ENCODE data around the gene STAG1. TPM values are rescaled to one million over a fixed set of nuclear protein-coding genes. Genes with fewer than 3 reads are reported as not detected.
"Not testable (repeated sequence)": the region's sequence is repeated elsewhere in the genome, so short reads cannot be mapped to it uniquely, and the experiment has no call there.

Gene STAG1
- total RNA-seq, 1 donor from 2014 or later = 44.7 TPM

DNA sequence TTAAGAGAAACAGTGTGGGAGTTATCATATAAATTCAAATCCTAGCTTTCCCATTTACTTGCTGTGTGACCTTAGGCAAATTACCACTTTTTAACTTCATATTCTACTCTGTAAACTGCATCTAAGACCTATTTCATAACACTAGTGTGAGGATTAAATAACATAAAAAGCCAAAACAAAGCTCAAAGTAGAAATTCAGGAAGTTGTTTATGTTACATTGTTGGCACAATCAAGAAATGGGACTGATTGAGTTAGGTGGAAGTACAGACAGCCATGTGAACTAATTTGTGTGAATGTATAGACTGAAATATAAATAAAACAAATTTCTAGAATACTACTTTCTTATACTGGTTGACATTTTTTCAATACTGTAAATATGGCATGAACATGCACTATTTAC is 131.7 kb downstream of the STAG1 start:
- no peaks in the 10 kb centered on the region for H3K27me3 ChIP-seq
- H3K4me1 ChIP-seq = peaks cover 4% of the 10 kb centered on the region
- H3K36me3 ChIP-seq = no peaks in the 10 kb centered on the region
- intact Hi-C loops (cut with DNase I) = no loop called here
- no peak for TF ChIP-seq POLR2A (IDR thresholded peaks at IDR 0.05)
- TF ChIP-seq, protein P1, sequence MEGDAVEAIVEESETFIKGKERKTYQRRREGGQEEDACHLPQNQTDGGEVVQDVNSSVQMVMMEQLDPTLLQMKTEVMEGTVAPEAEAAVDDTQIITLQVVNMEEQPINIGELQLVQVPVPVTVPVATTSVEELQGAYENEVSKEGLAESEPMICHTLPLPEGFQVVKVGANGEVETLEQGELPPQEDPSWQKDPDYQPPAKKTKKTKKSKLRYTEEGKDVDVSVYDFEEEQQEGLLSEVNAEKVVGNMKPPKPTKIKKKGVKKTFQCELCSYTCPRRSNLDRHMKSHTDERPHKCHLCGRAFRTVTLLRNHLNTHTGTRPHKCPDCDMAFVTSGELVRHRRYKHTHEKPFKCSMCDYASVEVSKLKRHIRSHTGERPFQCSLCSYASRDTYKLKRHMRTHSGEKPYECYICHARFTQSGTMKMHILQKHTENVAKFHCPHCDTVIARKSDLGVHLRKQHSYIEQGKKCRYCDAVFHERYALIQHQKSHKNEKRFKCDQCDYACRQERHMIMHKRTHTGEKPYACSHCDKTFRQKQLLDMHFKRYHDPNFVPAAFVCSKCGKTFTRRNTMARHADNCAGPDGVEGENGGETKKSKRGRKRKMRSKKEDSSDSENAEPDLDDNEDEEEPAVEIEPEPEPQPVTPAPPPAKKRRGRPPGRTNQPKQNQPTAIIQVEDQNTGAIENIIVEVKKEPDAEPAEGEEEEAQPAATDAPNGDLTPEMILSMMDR (IDR thresholded peaks at IDR 0.05) = no peak
- TF ChIP-seq POLR2AphosphoS5 (IDR thresholded peaks at IDR 0.05; ENCODE audit: insufficient read depth in 1 of 2, low read depth in 1 of 2) = no peak
- no peak overlapping the region for H3K4me3 ChIP-seq
- H3K9me3 ChIP-seq = no peaks in the 10 kb centered on the region
- no peak for DNase-seq (ENCODE audit: extremely low spot score in 2 of 2)
- H3K27ac ChIP-seq = no peak overlapping the region

DNA sequence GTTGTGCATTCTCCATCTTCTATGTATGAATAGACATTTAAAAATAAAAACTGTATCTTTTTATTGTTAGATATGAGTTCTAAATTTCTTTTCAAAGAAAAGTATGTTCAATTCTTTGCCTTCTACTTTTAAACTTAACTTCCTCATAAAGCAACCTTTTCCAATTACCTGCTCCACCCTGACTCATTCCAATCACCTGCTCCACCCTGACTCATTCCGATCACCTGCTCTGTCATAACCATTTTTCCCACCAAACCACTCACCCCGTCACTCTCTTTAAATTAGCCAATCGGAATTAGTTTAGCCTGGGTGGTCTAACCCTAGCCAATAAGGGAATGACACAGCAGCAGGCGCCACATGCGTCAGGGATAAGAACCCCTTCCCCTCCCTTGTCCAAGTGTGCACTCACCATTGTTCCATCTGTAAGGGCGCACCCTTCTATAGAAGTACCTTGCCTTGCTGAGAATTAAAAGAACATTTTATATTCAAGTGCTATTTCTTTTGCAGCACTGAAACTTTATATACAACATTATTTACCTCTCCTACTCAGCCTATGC is 134.1 kb downstream of the STAG1 start:
- H3K4me1 ChIP-seq; H3K4me3 ChIP-seq; intact Hi-C loops (cut with DNase I); DNase-seq (ENCODE audit: extremely low spot score in 2 of 2); H3K27me3 ChIP-seq; H3K27ac ChIP-seq; H3K36me3 ChIP-seq; H3K9me3 ChIP-seq: not testable (repeated sequence)

DNA sequence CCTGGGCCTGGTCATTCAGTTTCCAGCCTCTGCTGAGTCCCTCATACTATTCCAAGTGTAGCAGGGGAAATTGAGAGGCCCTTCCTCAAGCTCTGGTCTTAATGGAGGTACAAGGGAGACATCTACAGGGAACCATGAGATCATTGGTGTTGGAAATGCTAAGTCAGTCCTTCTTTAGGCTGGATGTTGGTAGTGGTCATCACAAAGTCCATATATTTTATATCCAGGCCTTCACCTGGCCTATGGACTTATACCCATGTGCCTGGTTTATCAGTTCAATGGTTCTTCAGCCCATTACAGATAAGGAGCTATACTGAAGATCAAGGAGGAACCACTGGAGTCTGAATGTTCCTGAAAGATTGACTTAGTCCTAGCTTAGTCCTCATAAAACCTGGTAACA is 135.0 kb downstream of the STAG1 start:
- Histone ChIP-seq H3K27me3 (no peaks in the 10 kb centered on the region), H3K4me1 (peaks cover 4% of the 10 kb centered on the region), H3K27ac (no peak overlapping the region), H3K36me3 (no peaks in the 10 kb centered on the region), H3K9me3 (no peaks in the 10 kb centered on the region), H3K4me3 (no peak overlapping the region)
- DNase-seq (ENCODE audit: extremely low spot score in 2 of 2) = no peak
- no peak for TF ChIP-seq POLR2A (IDR thresholded peaks at IDR 0.05)
- no peak for TF ChIP-seq POLR2AphosphoS5 (IDR thresholded peaks at IDR 0.05; ENCODE audit: insufficient read depth in 1 of 2, low read depth in 1 of 2)
- TF ChIP-seq, protein P1 (IDR thresholded peaks at IDR 0.05) = no peak
- intact Hi-C loops (cut with DNase I) = no loop called here

DNA sequence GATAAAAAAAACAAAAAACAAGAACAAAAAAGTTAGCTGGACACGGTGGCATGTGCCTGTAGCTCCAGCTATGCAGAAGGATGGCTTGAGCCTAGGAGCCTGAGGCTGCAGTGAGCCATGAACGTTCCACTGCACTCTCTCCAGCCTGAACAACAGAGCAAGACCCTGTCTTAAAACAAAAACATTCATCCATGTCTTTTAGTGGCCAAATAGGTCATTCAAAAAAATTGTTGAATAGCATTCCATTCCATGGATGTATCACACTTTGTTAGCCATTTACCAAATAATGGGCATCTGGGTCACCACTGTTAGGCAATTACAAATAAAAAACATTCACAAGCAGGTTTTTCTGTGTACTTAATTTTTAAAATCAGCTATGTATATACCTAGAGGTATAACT is 139.7 kb downstream of the STAG1 start:
- no peak for DNase-seq (ENCODE audit: extremely low spot score in 2 of 2)
- no peaks in the 10 kb centered on the region for H3K27me3 ChIP-seq
- H3K9me3 ChIP-seq = no peaks in the 10 kb centered on the region
- TF ChIP-seq POLR2AphosphoS5 (IDR thresholded peaks at IDR 0.05; ENCODE audit: insufficient read depth in 1 of 2, low read depth in 1 of 2) = no peak
- TF ChIP-seq, protein P1 (IDR thresholded peaks at IDR 0.05) = no peak
- H3K36me3 ChIP-seq = no peaks in the 10 kb centered on the region
- H3K4me3 ChIP-seq = no peak overlapping the region
- intact Hi-C loops (cut with DNase I) = no loop called here
- no peaks in the 10 kb centered on the region for H3K4me1 ChIP-seq
- no peak overlapping the region for H3K27ac ChIP-seq

DNA sequence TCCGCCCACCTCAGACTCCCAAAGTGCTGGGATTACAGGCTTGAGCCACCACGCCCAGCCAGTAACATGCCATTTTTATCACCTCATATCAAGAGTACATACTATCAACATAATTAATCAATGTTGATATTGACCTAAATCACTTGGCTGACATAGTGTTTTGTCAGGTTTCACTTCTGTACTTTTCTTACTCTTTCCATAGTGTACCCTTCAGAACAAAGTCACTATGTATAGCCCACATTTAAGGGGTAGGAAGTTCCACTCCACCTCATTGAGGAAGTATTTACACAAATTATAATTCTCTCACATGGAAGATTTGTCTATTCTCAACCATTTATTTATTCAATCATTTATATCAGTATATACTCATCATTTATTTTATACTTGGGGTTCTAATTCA is 145.2 kb downstream of the STAG1 start:
- H3K4me1 ChIP-seq = no peaks in the 10 kb centered on the region
- H3K27me3 ChIP-seq = no peaks in the 10 kb centered on the region
- no peak for DNase-seq (ENCODE audit: extremely low spot score in 2 of 2)
- no peak overlapping the region for H3K4me3 ChIP-seq
- H3K9me3 ChIP-seq = no peaks in the 10 kb centered on the region
- no peaks in the 10 kb centered on the region for H3K36me3 ChIP-seq
- TF ChIP-seq POLR2A (IDR thresholded peaks at IDR 0.05) (no peak), POLR2AphosphoS5 (IDR thresholded peaks at IDR 0.05; ENCODE audit: insufficient read depth in 1 of 2, low read depth in 1 of 2) (no peak)
- TF ChIP-seq, protein P1 (IDR thresholded peaks at IDR 0.05) = no peak
- intact Hi-C loops (cut with DNase I) = no loop called here
- no peak overlapping the region for H3K27ac ChIP-seq

DNA sequence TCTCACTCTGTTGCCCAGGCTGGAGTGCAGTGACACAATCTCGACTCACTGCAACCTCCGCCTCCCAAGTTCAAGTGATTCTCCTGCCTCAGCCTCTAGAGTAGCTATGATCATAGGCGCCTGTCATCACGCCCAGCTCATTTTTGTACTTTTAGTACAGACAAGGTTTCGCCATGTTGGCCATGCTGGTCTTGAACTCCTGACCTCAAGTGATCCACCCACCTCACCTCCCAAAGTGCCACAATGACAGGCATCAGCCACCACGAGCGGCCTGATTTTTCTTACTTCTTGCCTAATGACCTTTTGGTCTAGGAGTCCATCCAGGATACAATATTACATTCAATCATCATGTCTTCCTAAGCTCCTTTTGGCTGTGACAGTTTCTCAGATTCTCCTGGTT is 146.0 kb downstream of the STAG1 start:
- H3K27ac ChIP-seq; intact Hi-C loops (cut with DNase I); H3K4me3 ChIP-seq; H3K9me3 ChIP-seq; H3K36me3 ChIP-seq; H3K27me3 ChIP-seq; DNase-seq (ENCODE audit: extremely low spot score in 2 of 2); H3K4me1 ChIP-seq: not testable (repeated sequence)

All from vagina (tissue), 2 donors.